ENCODE measurements around the gene CD84.

- TF ChIP-seq CTCF (IDR thresholded peaks at IDR 0.05) (no peak), POLR2A (IDR thresholded peaks at IDR 0.05) (no peak)
Observed at GRCh38 chr1:160579216-160579701, at the start of gene CD84.

Measured in adrenal gland (tissue), 5 donors.